Measurements from ENCODE around the gene NKRF.

- no peak for TF ChIP-seq EZH2 (IDR thresholded peaks at IDR 0.05; ENCODE audit: low read length, unreplicated experiment)
- no peak for TF ChIP-seq CTCF (conservative IDR thresholded peaks at IDR 0.05; ENCODE audit: low read depth, low read length)
Measured at GRCh38 chrX:119549327-119550016, 56.8 kb downstream of the NKRF start.

All from PC-3 (cell line).